DMS53 (cell line): ENCODE measurements around the gene AGTPBP1.
A peak's percentile ranks its signal among the peaks of the same experiment; 100 is the strongest.
"Not testable (repeated sequence)": the region's sequence is repeated elsewhere in the genome, so short reads cannot be mapped to it uniquely, and the experiment has no call there.

ENCODE experiments used
- DNase-seq: peaks from one replicate; lab custom pipeline; 2025; lab: John Stamatoyannopoulos, UW

Gene AGTPBP1

GRCh38 chr9:85639675-85640186 is 102.0 kb downstream of the AGTPBP1 start:
- no peak for DNase-seq

- DNase-seq = no peak
These were observed 109.9 kb downstream of the AGTPBP1 start for GRCh38 chr9:85631809-85632208.

- no peak for DNase-seq
These were observed 111.1 kb downstream of the AGTPBP1 start for GRCh38 chr9:85630676-85631075.

- no peak for DNase-seq
These were observed 124.5 kb downstream of the AGTPBP1 start for GRCh38 chr9:85617141-85617670.

GRCh38 chr9:85615792-85616191 is 126.0 kb downstream of the AGTPBP1 start:
- DNase-seq = no peak

- peak; percentile 71 for DNase-seq
These were observed 131.5 kb downstream of the AGTPBP1 start for GRCh38 chr9:85610074-85610860.

GRCh38 chr9:85605905-85606304 is 135.8 kb downstream of the AGTPBP1 start:
- DNase-seq = no peak

GRCh38 chr9:85603936-85604335 is 137.8 kb downstream of the AGTPBP1 start:
- no peak for DNase-seq

- no peak for DNase-seq
These were observed 139.0 kb downstream of the AGTPBP1 start for GRCh38 chr9:85602742-85603141.

- DNase-seq = no peak
These were observed 141.0 kb downstream of the AGTPBP1 start for GRCh38 chr9:85600675-85601263.

- no peak for DNase-seq
These were observed 142.1 kb downstream of the AGTPBP1 start for GRCh38 chr9:85599540-85600105.

- no peak for DNase-seq
These were observed 147.4 kb downstream of the AGTPBP1 start for GRCh38 chr9:85594316-85594715.

GRCh38 chr9:85586684-85587083 is 155.1 kb downstream of the AGTPBP1 start:
- peak; percentile 1 for DNase-seq

- DNase-seq = no peak
These were observed 164.3 kb downstream of the AGTPBP1 start for GRCh38 chr9:85577353-85577952.

- DNase-seq = no peak
These were observed 165.9 kb downstream of the AGTPBP1 start for GRCh38 chr9:85575868-85576267.

GRCh38 chr9:85573546-85573945 is 168.2 kb downstream of the AGTPBP1 start:
- DNase-seq = not testable (repeated sequence)

- not testable (repeated sequence) for DNase-seq
These were observed 168.8 kb downstream of the AGTPBP1 start for GRCh38 chr9:85572917-85573316.

GRCh38 chr9:85569988-85570387 is 171.8 kb downstream of the AGTPBP1 start:
- peak; percentile 8 for DNase-seq

GRCh38 chr9:85559526-85559925 is 182.2 kb downstream of the AGTPBP1 start:
- no peak for DNase-seq

GRCh38 chr9:85554349-85554748 is 187.4 kb downstream of the AGTPBP1 start:
- DNase-seq = no peak

- no peak for DNase-seq
These were observed 188.3 kb downstream of the AGTPBP1 start for GRCh38 chr9:85553475-85553874.

GRCh38 chr9:85547599-85547998 is 194.2 kb downstream of the AGTPBP1 start:
- no peak for DNase-seq
